HepG2 (cell line): ENCODE measurements around the gene TSEN54. TPM values are rescaled to one million over a fixed set of nuclear protein-coding genes. Genes with fewer than 3 reads are reported as not detected.

Experiments
- ATAC-seq: fragments of 200-7000 bp; cut with Tn5 transposase; 3 replicates; pipeline ENCODE4 v1.9.1; 2020; ENCODE audit warnings: mild to moderate bottlenecking, moderate library complexity
- BruUV-seq: library from RNA; stranded (reverse); fragments of 400-500 nt; replicated peaks from 2 replicates; lab custom pipeline; 2021; lab: Mats Ljungman, UMichigan
- CTCF ChIA-PET: fragments of 300-600 bp; formaldehyde crosslinking; extraction: SDS; loops from one replicate; lab custom pipeline; 2021; ENCODE audit warnings: low total read pairs, inconsistent platforms, low intra/inter-chr PET ratio; lab: Yijun Ruan, JAX
- POLR2A ChIA-PET: fragments of 350-600 bp; sonication (Branson Sonifier 250); formaldehyde crosslinking; loops from one replicate; lab custom pipeline; 2020; ENCODE audit warnings: antibody characterized with exemption, inconsistent platforms; lab: Yijun Ruan, JAX
- DNase-seq: peaks from one replicate; pipeline ENCODE4 v3.0.0-alpha.2; 2015; ENCODE audit warnings: low spot score
- FAIRE-seq: peaks from 3 replicates; lab custom pipeline; 2011; peaks lifted over from hg19 to GRCh38; lab: Jason Lieb, UNC
- H2AFZ ChIP-seq: one replicate; pipeline ENCODE4 v1.6.1; 2011; ENCODE audit warnings: low read length, inconsistent platforms
- H3K27ac ChIP-seq: fragments of 300-600 bp; 3 replicates; pipeline ENCODE4 v1.8.0; 2011; ENCODE audit warnings: mixed run types, mild to moderate bottlenecking, mixed read lengths, low read length, inconsistent platforms; ENCODE audit not compliant: insufficient read depth; ENCODE audit errors: extremely low read length
- H3K27me3 ChIP-seq, 2 experiments: fragments of 200-600 bp in 1 of 2; 2 replicates in 1 of 2; 3 replicates in 1 of 2; pipeline versions ENCODE4 v1.6.0 to v1.8.0; 2011; ENCODE audit warnings: low read length in 2 of 2, mild to moderate bottlenecking in 2 of 2, moderate library complexity in 2 of 2, inconsistent platforms in 1 of 2; ENCODE audit not compliant: insufficient read depth in 2 of 2, control insufficient read depth in 1 of 2
- H3K36me3 ChIP-seq, 2 experiments: fragments of 200-600 bp in 1 of 2; replicated peaks in 1 of 2; 2 replicates in 1 of 2; 3 replicates in 1 of 2; pipeline versions ENCODE4 v1.5.1 to v1.8.0; 2011; ENCODE audit warnings: low read length in 2 of 2, inconsistent platforms in 1 of 2; ENCODE audit not compliant: insufficient read depth in 2 of 2, control insufficient read depth in 1 of 2
- H3K4me1 ChIP-seq: 2 replicates; pipeline ENCODE4 v1.5.1; 2012; ENCODE audit warnings: low read length, inconsistent platforms; ENCODE audit not compliant: insufficient read depth
- H3K4me2 ChIP-seq: 2 replicates; pipeline ENCODE4 v1.6.0; 2011; ENCODE audit warnings: low read depth, low read length, inconsistent platforms
- H3K4me3 ChIP-seq, 3 experiments: fragments of 200-600 bp in 1 of 3; sonication (generic), shearing (Covaris generic) in 1 of 3; replicated peaks in 1 of 3; 2 replicates each; pipeline ENCODE4 v1.5.1; 2011 to 2016; ENCODE audit warnings: low read length in 3 of 3, inconsistent platforms in 2 of 3, low read depth in 2 of 3, mild to moderate bottlenecking in 2 of 3, control low read depth in 1 of 3, mixed read lengths in 1 of 3; ENCODE audit not compliant: insufficient read depth in 1 of 3
- H3K79me2 ChIP-seq: one replicate; pipeline ENCODE4 v1.6.1; 2011; ENCODE audit warnings: low read length, inconsistent platforms; ENCODE audit not compliant: insufficient read depth
- H3K9ac ChIP-seq: 2 replicates; pipeline ENCODE4 v1.6.0; 2011; ENCODE audit warnings: mild to moderate bottlenecking, low read depth, low read length, inconsistent platforms; ENCODE audit not compliant: insufficient read depth
- H3K9me3 ChIP-seq: 2 replicates; pipeline ENCODE4 v1.5.1; 2012; ENCODE audit warnings: mild to moderate bottlenecking, low read length
- H4K20me1 ChIP-seq: 2 replicates; pipeline ENCODE4 v1.6.0; 2011; ENCODE audit warnings: inconsistent platforms, mild to moderate bottlenecking, low read length, moderate library complexity; ENCODE audit not compliant: insufficient read depth
- AHR ChIP-seq: IDR thresholded peaks from 2 replicates; pipeline ENCODE4 v1.6.1; 2018; ENCODE audit warnings: missing genetic modification reagents, missing compliant biosample characterization
- ARID5B ChIP-seq: IDR thresholded peaks from 2 replicates; pipeline ENCODE4 v1.4.0; 2020; ENCODE audit warnings: mild to moderate bottlenecking, missing genetic modification reagents
- RBFOX2 ChIP-seq: fragments of 200-400 bp; formaldehyde crosslinking; IDR thresholded peaks from 2 replicates; pipeline ENCODE4 v1.6.1; 2017; ENCODE audit warnings: low read depth, mild to moderate bottlenecking, low read length
- RNF2 ChIP-seq: fragments of 450-650 bp; conservative IDR thresholded peaks from 2 replicates; pipeline ENCODE4 v1.6.1; 2016; ENCODE audit warnings: low read depth
- SKIL ChIP-seq: sonication (generic); formaldehyde crosslinking; IDR thresholded peaks from 2 replicates; pipeline ENCODE4 v1.8.0; 2022; ENCODE audit warnings: missing genetic modification reagents, mild to moderate bottlenecking, moderate library complexity, borderline replicate concordance
- ZNF414 ChIP-seq: sonication (generic); formaldehyde crosslinking; IDR thresholded peaks from 2 replicates; pipeline ENCODE4 v1.5.0; 2020; ENCODE audit warnings: missing genetic modification reagents
- ZNF557 ChIP-seq: sonication (generic); formaldehyde crosslinking; IDR thresholded peaks from 2 replicates; pipeline ENCODE4 v1.4.0; 2020; ENCODE audit warnings: missing genetic modification reagents
- ZNF709 ChIP-seq: sonication (generic); formaldehyde crosslinking; IDR thresholded peaks from 2 replicates; pipeline ENCODE4 v1.5.0; 2020; ENCODE audit warnings: mild to moderate bottlenecking, missing genetic modification reagents
- ZSCAN9 ChIP-seq: IDR thresholded peaks from 2 replicates; pipeline ENCODE4 v1.6.1; 2016; ENCODE audit warnings: borderline replicate concordance
- ZXDC ChIP-seq: sonication (generic); formaldehyde crosslinking; IDR thresholded peaks from 2 replicates; pipeline ENCODE4 v1.5.0; 2020; ENCODE audit warnings: mild to moderate bottlenecking, missing genetic modification reagents
- ZZZ3 ChIP-seq: sonication (generic); formaldehyde crosslinking; IDR thresholded peaks from 2 replicates; pipeline ENCODE4 v1.4.0; 2020; ENCODE audit warnings: missing genetic modification reagents, mild to moderate bottlenecking, borderline replicate concordance
- WGBS: methylation state at CpG from one replicate; pipeline ENCODE4 v1.1.6; 2017; ENCODE audit warnings: low lambda C conversion rate; 5-methylcytosine and 5-hydroxymethylcytosine counted together
- in situ Hi-C: cut with HindIII; loops from 2 replicates; pipeline ENCODE4 v1.10.0; 2017; ENCODE audit warnings: low pct_unique_long_range_greater_than_20kb; ENCODE audit not compliant: extremely low pct_ligation_motif_present
- intact Hi-C: fragments of 100-400 bp; cut with micrococcal nuclease; formaldehyde crosslinking; loops from one replicate; pipeline ENCODE4 v1.10.0; 2022; ENCODE audit not compliant: unreplicated experiment
- polyA plus RNA-seq, 8 experiments: library from polyadenylated mRNA; depleted of rRNA in 3 of 8; stranded (reverse) in 7 of 8; unstranded in 1 of 8; fragments of >200 nt; fragmentation: Illumina TruSeq in 4 of 8; extraction: Trizol in 4 of 8; gene quantifications; 2 replicates each; pipeline versions ENCODE4 v1.2.1 to v1.2.3, GENCODE V29; 2011 to 2016; ENCODE audit warnings: low read depth in 4 of 8, missing spikeins in 1 of 8, mixed read lengths in 1 of 8; ENCODE audit not compliant: insufficient read depth in 1 of 8
- total RNA-seq, 5 experiments: library from RNA; depleted of rRNA; stranded (reverse); fragments of >200 nt; fragmentation: Illumina TruSeq; extraction: Trizol; gene quantifications; 2 replicates each; pipeline ENCODE4 v1.2.3, GENCODE V29; 2016; ENCODE audit warnings: low read depth in 1 of 5
- TF ChIP-seq, protein P1 (sequence below): sonication (generic); formaldehyde crosslinking; IDR thresholded peaks from 2 replicates; pipeline ENCODE4 v1.5.0; 2020; ENCODE audit warnings: mild to moderate bottlenecking, missing genetic modification reagents

The TSEN54 gene
- total and polyA plus RNA-seq, 2 of the 13 experiments (the other 11 are each of a cell fraction or from before 2014, with no cell fraction given) = 62.9 to 63.3 TPM

DNA sequence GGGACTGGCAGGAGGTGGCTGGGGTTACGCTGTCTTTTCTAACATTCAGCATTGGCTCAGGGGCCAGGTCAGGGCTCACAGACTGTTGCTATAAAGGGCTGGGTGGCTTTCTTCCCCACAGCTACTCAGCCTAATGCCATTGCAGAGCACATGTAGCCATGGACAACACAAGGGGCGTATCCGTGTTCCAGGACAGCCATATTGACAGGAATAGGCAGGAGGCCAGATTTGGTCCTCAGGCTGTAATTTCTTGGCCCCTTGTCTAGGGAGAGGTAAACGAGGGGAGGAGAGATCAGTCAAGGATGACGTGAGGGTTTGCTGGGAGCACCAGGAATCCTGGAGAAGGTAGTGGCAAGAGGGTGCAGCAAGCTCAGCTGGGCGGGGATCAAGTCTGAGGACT is 50.1 kb downstream of the TSEN54 start (continued):
- TF ChIP-seq ARID5B (no peak), ZSCAN9 (CRISPR knock-in tag) (no peak), RBFOX2 (no peak), AHR (CRISPR knock-in tag) (no peak), ZNF557 (CRISPR knock-in tag) (no peak)

- ChIA-PET POLR2A (no interaction called here), CTCF (no interaction called here)
- no peak for FAIRE-seq
- 97% methylated on average over 5 of the region's 5 CpGs for WGBS
- in situ Hi-C loops = no loop called here
- intact Hi-C loops = no loop called here
- no peaks in the 10 kb centered on the region for H4K20me1 ChIP-seq
- no peak overlapping the region for H3K27ac ChIP-seq
- DNase-seq = no peak
- no peak overlapping the region for H3K4me3 ChIP-seq
- peaks cover 7% of the 10 kb centered on the region for H3K4me1 ChIP-seq
- no peak overlapping the region for H3K4me2 ChIP-seq
- H3K36me3 ChIP-seq = peaks cover 41 to 54% of the 10 kb centered on the region in 2 experiments
- no peak overlapping the region for H2AFZ ChIP-seq
- H3K9ac ChIP-seq = no peak overlapping the region
- no peaks in the 10 kb centered on the region for H3K27me3 ChIP-seq
- no peaks in the 10 kb centered on the region for H3K9me3 ChIP-seq
- no TSS peak for BruUV-seq
- no peaks in the 10 kb centered on the region for H3K79me2 ChIP-seq
- ATAC-seq = no peak
- TF ChIP-seq, protein P1, sequence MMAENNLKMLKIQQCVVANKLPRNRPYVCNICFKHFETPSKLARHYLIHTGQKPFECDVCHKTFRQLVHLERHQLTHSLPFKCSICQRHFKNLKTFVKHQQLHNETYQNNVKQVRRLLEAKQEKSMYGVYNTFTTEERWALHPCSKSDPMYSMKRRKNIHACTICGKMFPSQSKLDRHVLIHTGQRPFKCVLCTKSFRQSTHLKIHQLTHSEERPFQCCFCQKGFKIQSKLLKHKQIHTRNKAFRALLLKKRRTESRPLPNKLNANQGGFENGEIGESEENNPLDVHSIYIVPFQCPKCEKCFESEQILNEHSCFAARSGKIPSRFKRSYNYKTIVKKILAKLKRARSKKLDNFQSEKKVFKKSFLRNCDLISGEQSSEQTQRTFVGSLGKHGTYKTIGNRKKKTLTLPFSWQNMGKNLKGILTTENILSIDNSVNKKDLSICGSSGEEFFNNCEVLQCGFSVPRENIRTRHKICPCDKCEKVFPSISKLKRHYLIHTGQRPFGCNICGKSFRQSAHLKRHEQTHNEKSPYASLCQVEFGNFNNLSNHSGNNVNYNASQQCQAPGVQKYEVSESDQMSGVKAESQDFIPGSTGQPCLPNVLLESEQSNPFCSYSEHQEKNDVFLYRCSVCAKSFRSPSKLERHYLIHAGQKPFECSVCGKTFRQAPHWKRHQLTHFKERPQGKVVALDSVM (CRISPR knock-in tag) = no peak
- TF ChIP-seq ZZZ3 (CRISPR knock-in tag) = no peak
- no peak for TF ChIP-seq ZNF709 (CRISPR knock-in tag)
- TF ChIP-seq SKIL (CRISPR knock-in tag) = no peak
- TF ChIP-seq ZXDC (CRISPR knock-in tag) = no peak
- TF ChIP-seq RNF2 = no peak
- TF ChIP-seq ZNF414 = no peak
Observed at GRCh38 chr17:75566834-75567233, 50.5 kb downstream of the TSEN54 start.
